Nephron progenitor cell (in vitro differentiated cells): ENCODE results near the gene MLIP.

Source experiments
- DNase-seq: peaks from one replicate; pipeline ENCODE4 v3.0.0; 2021
- H3K27ac Mint-ChIP-seq: 2 replicates; pipeline ENCODE4 v1.8.0; 2021; ENCODE audit warnings: mild to moderate bottlenecking, moderate library complexity, mixed read lengths
- H3K27me3 Mint-ChIP-seq: 2 replicates; pipeline ENCODE4 v1.8.0; 2021; ENCODE audit warnings: mild to moderate bottlenecking, low read depth, mixed read lengths; ENCODE audit not compliant: poor library complexity
- H3K36me3 Mint-ChIP-seq: 2 replicates; pipeline ENCODE4 v1.8.0; 2021; ENCODE audit warnings: low read depth, mixed read lengths
- H3K4me1 Mint-ChIP-seq: 2 replicates; pipeline ENCODE4 v1.8.0; 2021; ENCODE audit warnings: mixed read lengths
- H3K4me3 Mint-ChIP-seq: 2 replicates; pipeline ENCODE4 v1.8.0; 2021; ENCODE audit warnings: mild to moderate bottlenecking, moderate library complexity, mixed read lengths
- H3K9me3 Mint-ChIP-seq: 2 replicates; pipeline ENCODE4 v1.8.0; 2021; ENCODE audit warnings: mild to moderate bottlenecking, moderate library complexity, mixed read lengths
- CTCF ChIP-seq: fragments of 200-600 bp; sonication (generic); IDR thresholded peaks from 2 replicates; pipeline ENCODE4 v1.5.0; 2021; ENCODE audit warnings: antibody characterized with exemption

MLIP gene

GRCh38 chr6:54282186-54282585, 170.9 kb downstream of the MLIP start:
- Mint-ChIP-seq H3K27ac (no peak overlapping the region), H3K36me3 (no peaks in the 10 kb centered on the region), H3K9me3 (no peaks in the 10 kb centered on the region), H3K27me3 (no peaks in the 10 kb centered on the region), H3K4me1 (peaks cover 17% of the 10 kb centered on the region), H3K4me3 (no peak overlapping the region)
- TF ChIP-seq CTCF = no peak
- no peak for DNase-seq

- TF ChIP-seq CTCF = no peak
- peak overlapping the region; percentile 81 for H3K27ac Mint-ChIP-seq
- DNase-seq = peak; percentile 7
Measured at GRCh38 chr6:54284161-54284860, 173.1 kb downstream of the MLIP start.

GRCh38 chr6:54285595-54285994, 174.4 kb downstream of the MLIP start:
- Mint-ChIP-seq H3K27ac (no peak overlapping the region), H3K27me3 (peaks cover 3% of the 10 kb centered on the region), H3K9me3 (no peaks in the 10 kb centered on the region), H3K4me3 (no peak overlapping the region), H3K36me3 (no peaks in the 10 kb centered on the region), H3K4me1 (peaks cover 17% of the 10 kb centered on the region)
- no peak for DNase-seq
- TF ChIP-seq CTCF = no peak

More at GRCh38 chr6:54284161-54284860, 173.1 kb downstream of the MLIP start:
- Mint-ChIP-seq H3K27me3 (peaks cover 3% of the 10 kb centered on the region), H3K4me3 (no peak overlapping the region), H3K9me3 (no peaks in the 10 kb centered on the region), H3K4me1 (peaks cover 17% of the 10 kb centered on the region), H3K36me3 (no peaks in the 10 kb centered on the region)

GRCh38 chr6:54286141-54286540, 174.9 kb downstream of the MLIP start:
- peaks cover 17% of the 10 kb centered on the region for H3K4me1 Mint-ChIP-seq

GRCh38 chr6:54288474-54288873, 177.2 kb downstream of the MLIP start:
- Mint-ChIP-seq H3K36me3 (no peaks in the 10 kb centered on the region), H3K27ac (no peak overlapping the region), H3K27me3 (peaks cover 3% of the 10 kb centered on the region), H3K4me3 (no peak overlapping the region), H3K4me1 (peaks cover 13% of the 10 kb centered on the region), H3K9me3 (no peaks in the 10 kb centered on the region)
- no peak for TF ChIP-seq CTCF
- no peak for DNase-seq

More at GRCh38 chr6:54286141-54286540, 174.9 kb downstream of the MLIP start:
- no peak overlapping the region for H3K4me3 Mint-ChIP-seq
- H3K27me3 Mint-ChIP-seq = peaks cover 3% of the 10 kb centered on the region
- DNase-seq = no peak
- H3K27ac Mint-ChIP-seq = no peak overlapping the region
- no peak for TF ChIP-seq CTCF
- no peaks in the 10 kb centered on the region for H3K9me3 Mint-ChIP-seq
- no peaks in the 10 kb centered on the region for H3K36me3 Mint-ChIP-seq

GRCh38 chr6:54289426-54289825, 178.2 kb downstream of the MLIP start:
- no peak for TF ChIP-seq CTCF
- no peak overlapping the region for H3K4me3 Mint-ChIP-seq
- DNase-seq = no peak
- H3K36me3 Mint-ChIP-seq = no peaks in the 10 kb centered on the region
- H3K9me3 Mint-ChIP-seq = no peaks in the 10 kb centered on the region
- H3K4me1 Mint-ChIP-seq = peaks cover 4% of the 10 kb centered on the region
- no peak overlapping the region for H3K27ac Mint-ChIP-seq
- H3K27me3 Mint-ChIP-seq = peaks cover 3% of the 10 kb centered on the region
